Measurements from ENCODE around the gene AOPEP. TPM values are rescaled to one million over a fixed set of nuclear protein-coding genes. Genes with fewer than 3 reads are reported as not detected.

Gene AOPEP
- total RNA-seq, 1 experiment from 2014 or later = 89.5 TPM

DNA sequence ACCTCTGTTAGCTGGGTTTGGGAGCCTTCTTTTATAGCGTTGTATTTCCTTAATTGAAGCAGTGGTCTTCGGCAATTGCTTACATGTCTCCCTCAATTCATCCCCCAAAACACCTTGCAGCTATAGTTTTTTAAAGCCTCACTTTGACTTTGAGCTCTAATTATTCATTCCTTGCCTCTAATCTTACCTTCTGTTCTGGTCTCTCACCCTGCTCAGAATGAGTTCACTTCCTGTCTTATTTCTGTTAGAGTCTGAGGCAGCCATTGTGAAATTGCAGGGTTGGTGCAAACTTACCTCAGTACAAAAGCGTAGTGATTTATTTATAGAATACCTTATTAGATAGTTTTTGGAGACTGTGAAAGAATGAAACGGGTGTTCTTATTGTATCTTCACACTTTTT, 35.0 kb downstream of the AOPEP start:
- no peak for DNase-seq
- CTCF ChIA-PET = interaction anchor here (0.6 kb wide), 1 partner anchor 142 kb away, joined by 3 read pairs; no protein-coding TSS in a partner anchor
- intact Hi-C loops (cut with micrococcal nuclease; ENCODE audit: unreplicated experiment) = no loop called here
- H3K9me3 Mint-ChIP-seq (ENCODE audit: low read depth, unreplicated experiment) = no peaks in the 10 kb centered on the region
- H3K27ac Mint-ChIP-seq (ENCODE audit: unreplicated experiment) = no peak overlapping the region
- H3K27me3 Mint-ChIP-seq (ENCODE audit: unreplicated experiment) = no peaks in the 10 kb centered on the region
- BruUV-seq (replicated peaks) = no TSS peak
- no peaks in the 10 kb centered on the region for H3K36me3 Mint-ChIP-seq (ENCODE audit: insufficient read depth, unreplicated experiment)
- H3K4me3 Mint-ChIP-seq (ENCODE audit: low read depth, unreplicated experiment) = no peak overlapping the region
- TF ChIP-seq, protein P1, sequence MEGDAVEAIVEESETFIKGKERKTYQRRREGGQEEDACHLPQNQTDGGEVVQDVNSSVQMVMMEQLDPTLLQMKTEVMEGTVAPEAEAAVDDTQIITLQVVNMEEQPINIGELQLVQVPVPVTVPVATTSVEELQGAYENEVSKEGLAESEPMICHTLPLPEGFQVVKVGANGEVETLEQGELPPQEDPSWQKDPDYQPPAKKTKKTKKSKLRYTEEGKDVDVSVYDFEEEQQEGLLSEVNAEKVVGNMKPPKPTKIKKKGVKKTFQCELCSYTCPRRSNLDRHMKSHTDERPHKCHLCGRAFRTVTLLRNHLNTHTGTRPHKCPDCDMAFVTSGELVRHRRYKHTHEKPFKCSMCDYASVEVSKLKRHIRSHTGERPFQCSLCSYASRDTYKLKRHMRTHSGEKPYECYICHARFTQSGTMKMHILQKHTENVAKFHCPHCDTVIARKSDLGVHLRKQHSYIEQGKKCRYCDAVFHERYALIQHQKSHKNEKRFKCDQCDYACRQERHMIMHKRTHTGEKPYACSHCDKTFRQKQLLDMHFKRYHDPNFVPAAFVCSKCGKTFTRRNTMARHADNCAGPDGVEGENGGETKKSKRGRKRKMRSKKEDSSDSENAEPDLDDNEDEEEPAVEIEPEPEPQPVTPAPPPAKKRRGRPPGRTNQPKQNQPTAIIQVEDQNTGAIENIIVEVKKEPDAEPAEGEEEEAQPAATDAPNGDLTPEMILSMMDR (IDR thresholded peaks at IDR 0.05; ENCODE audit: unreplicated experiment) = no peak
- H3K4me1 Mint-ChIP-seq (ENCODE audit: low read depth, unreplicated experiment) = no peaks in the 10 kb centered on the region

DNA sequence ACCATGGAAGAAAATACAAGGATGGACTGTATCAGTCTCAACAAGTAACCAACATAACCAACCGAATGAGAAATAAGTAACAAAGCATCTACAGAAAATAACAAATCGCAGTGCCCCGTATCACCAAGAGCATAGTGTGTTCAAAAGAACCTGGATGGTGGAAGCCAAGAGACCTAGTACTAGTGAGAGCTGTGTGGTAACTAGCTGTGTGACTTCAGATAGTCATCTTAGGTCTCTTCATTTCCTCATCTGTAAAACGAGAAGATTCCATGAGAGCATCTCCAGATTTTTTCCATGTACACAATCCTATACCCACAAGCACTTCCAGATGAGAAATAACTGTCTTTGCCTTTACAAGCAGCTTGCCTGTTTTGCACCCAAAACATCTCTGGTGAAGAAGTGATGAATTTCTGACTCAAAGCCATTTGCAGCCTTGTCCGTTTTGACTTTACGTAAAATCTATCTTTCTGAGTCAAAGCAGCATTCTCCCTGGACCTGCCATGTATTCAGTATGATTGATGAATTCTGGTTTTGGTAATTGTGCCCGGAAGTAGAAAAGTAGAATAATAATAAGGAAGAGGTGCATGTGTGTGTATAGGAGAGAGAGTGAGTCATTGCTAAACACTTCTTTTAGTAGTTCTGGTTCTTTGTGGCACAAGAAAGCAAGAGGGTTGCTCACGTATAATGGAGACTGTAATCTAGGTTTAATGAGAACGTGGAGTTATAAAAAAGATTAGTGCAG, 41.0 kb downstream of the AOPEP start:
- CTCF ChIA-PET = no interaction called here
- H3K4me1 Mint-ChIP-seq (ENCODE audit: low read depth, unreplicated experiment) = no peaks in the 10 kb centered on the region
- H3K27ac Mint-ChIP-seq (ENCODE audit: unreplicated experiment) = no peak overlapping the region
- H3K9me3 Mint-ChIP-seq (ENCODE audit: low read depth, unreplicated experiment) = no peaks in the 10 kb centered on the region
- no peak overlapping the region for H3K4me3 Mint-ChIP-seq (ENCODE audit: low read depth, unreplicated experiment)
- no TSS peak for BruUV-seq (replicated peaks)
- no peaks in the 10 kb centered on the region for H3K27me3 Mint-ChIP-seq (ENCODE audit: unreplicated experiment)
- TF ChIP-seq, protein P1 (IDR thresholded peaks at IDR 0.05; ENCODE audit: unreplicated experiment) = no peak
- peaks cover 4% of the 10 kb centered on the region for H3K36me3 Mint-ChIP-seq (ENCODE audit: insufficient read depth, unreplicated experiment)
- no peak for DNase-seq
- intact Hi-C loops (cut with micrococcal nuclease; ENCODE audit: unreplicated experiment) = no loop called here

DNA sequence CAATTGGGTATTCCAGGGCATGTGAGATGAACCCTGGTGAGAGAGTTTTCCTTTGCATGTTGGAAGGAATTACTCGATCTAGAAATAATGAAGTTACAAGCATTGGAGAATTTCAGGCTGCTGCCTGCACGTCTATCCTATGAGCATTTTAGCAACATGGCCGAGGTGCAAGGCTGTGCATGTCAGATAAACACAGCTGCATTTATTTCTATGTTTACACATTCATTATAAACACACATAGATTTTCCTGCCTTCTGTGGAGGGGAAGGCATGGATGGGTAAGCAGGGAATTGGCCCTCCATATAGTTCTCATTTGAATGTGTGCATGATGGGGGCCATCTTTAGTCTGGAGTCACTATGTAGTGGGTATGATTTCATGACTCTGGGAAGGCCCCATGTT, 42.3 kb downstream of the AOPEP start:
- CTCF ChIA-PET = no interaction called here
- TF ChIP-seq, protein P1 (IDR thresholded peaks at IDR 0.05; ENCODE audit: unreplicated experiment) = no peak
- no peak for DNase-seq
- no peaks in the 10 kb centered on the region for H3K27me3 Mint-ChIP-seq (ENCODE audit: unreplicated experiment)
- H3K4me3 Mint-ChIP-seq (ENCODE audit: low read depth, unreplicated experiment) = no peak overlapping the region
- H3K4me1 Mint-ChIP-seq (ENCODE audit: low read depth, unreplicated experiment) = no peaks in the 10 kb centered on the region
- peaks cover 4% of the 10 kb centered on the region for H3K36me3 Mint-ChIP-seq (ENCODE audit: insufficient read depth, unreplicated experiment)
- BruUV-seq (replicated peaks) = no TSS peak
- intact Hi-C loops (cut with micrococcal nuclease; ENCODE audit: unreplicated experiment) = no loop called here
- no peaks in the 10 kb centered on the region for H3K9me3 Mint-ChIP-seq (ENCODE audit: low read depth, unreplicated experiment)
- H3K27ac Mint-ChIP-seq (ENCODE audit: unreplicated experiment) = no peak overlapping the region

DNA sequence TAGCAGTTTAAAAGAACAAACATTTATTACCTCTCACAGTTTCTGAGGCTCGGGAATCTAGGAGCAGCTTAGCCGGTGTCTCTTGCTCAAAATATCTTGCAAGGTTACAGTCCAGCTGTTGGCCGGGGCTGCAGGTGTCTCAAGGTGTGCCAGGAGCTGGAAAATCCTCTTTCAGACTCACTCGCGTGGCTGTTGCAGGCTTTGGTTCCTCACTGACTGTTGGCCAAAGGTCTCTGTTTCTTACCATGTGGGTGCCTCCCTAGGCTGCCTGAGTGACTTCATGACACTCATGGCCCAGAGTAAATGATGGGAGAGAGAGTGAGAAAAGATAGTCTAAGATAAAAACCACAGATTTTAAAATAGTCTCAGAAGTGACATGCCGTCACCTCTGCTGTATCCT, 43.8 kb downstream of the AOPEP start:
- Mint-ChIP-seq H3K27me3 (ENCODE audit: unreplicated experiment) (no peaks in the 10 kb centered on the region), H3K36me3 (ENCODE audit: insufficient read depth, unreplicated experiment) (peaks cover 4% of the 10 kb centered on the region), H3K9me3 (ENCODE audit: low read depth, unreplicated experiment) (no peaks in the 10 kb centered on the region), H3K4me1 (ENCODE audit: low read depth, unreplicated experiment) (no peaks in the 10 kb centered on the region), H3K4me3 (ENCODE audit: low read depth, unreplicated experiment) (no peak overlapping the region), H3K27ac (ENCODE audit: unreplicated experiment) (no peak overlapping the region)
- TF ChIP-seq, protein P1 (IDR thresholded peaks at IDR 0.05; ENCODE audit: unreplicated experiment) = no peak
- CTCF ChIA-PET = no interaction called here
- BruUV-seq (replicated peaks) = no TSS peak
- intact Hi-C loops (cut with micrococcal nuclease; ENCODE audit: unreplicated experiment) = no loop called here
- no peak for DNase-seq
